Measurements from ENCODE around the gene FOXD4L3.
"Not testable (repeated sequence)": the region's sequence is repeated elsewhere in the genome, so short reads cannot be mapped to it uniquely, and the experiment has no call there.

FOXD4L3 gene

DNA sequence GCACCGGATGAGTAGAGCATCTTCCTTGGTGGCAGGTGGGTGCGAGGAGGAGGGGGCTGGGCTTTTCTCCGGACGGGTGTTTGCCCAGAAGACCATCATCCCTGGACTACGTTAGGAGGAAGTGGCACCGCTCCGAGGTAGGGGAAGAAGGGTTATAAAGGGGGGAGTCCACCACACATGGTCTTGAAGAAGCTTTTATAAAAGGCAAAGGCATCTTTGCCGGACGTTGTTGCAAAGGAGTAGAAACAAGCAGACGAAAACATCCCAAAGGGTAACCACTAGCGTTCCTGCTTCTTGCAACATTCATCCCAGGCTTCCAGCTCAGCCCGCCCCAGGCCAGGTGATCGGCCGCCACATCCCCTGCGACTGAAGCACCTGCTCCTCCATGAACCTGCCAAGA is at the start of gene FOXD4L3:
Gene FOXD4L3 (plus strand): TSS at position 301 of the 400 bp plus-strand sequence. CDS start 85 bp downstream, at position 386.
- DNase-seq; H3K27me3 ChIP-seq; H3K9me3 ChIP-seq; H3K36me3 ChIP-seq; intact Hi-C loops (cut with DNase I; ENCODE audit: low total_unique reads); H3K27ac ChIP-seq; H3K4me3 ChIP-seq; H3K4me1 ChIP-seq: not testable (repeated sequence)

DNA sequence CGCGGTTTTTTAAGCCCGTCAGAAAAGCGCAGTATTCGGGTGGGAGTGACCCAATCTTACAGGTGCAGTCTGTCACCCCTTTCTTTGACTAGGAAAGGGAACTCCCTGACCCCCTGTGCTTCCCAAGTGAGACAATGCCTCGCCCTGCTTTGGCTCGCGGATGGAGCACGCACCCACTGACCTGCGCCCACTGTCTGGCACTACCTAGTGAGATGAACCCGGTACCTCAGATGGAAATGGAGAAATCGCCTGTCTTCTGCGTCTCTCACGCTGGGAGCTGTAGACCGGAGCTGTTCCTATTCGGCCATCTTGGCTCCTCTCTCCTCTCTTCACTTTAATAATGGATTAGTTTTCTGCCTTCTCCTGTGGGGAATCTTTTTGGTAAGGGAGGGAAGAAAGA is 21.6 kb upstream of the FOXD4L3 start:
- H3K9me3 ChIP-seq; H3K27ac ChIP-seq; H3K4me3 ChIP-seq; intact Hi-C loops (cut with DNase I; ENCODE audit: low total_unique reads); H3K36me3 ChIP-seq; DNase-seq; H3K27me3 ChIP-seq; H3K4me1 ChIP-seq: not testable (repeated sequence)

DNA sequence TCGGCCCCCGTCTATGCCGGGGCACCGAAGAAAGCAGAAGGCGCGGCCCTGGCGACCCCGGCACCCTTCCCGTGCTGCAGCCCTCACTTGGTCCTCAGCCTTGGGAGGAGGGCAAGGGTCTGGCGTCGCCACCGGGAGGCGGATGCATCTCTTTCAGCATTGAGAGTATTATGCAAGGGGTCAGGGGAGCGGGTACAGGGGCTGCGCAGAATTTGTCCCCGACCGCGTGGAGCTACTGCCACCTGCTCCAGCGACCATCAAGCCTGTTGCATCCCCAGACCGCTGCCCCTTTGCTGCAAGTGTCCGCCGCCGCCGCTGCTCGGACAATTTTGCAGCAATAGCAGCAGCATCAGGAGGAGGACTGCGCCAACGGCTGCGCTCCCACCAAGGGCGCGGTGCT is 1.1 kb downstream of the FOXD4L3 start:
- H3K27me3 ChIP-seq; DNase-seq; H3K27ac ChIP-seq; H3K4me3 ChIP-seq; H3K4me1 ChIP-seq; H3K36me3 ChIP-seq; intact Hi-C loops (cut with DNase I; ENCODE audit: low total_unique reads); H3K9me3 ChIP-seq: not testable (repeated sequence)

DNA sequence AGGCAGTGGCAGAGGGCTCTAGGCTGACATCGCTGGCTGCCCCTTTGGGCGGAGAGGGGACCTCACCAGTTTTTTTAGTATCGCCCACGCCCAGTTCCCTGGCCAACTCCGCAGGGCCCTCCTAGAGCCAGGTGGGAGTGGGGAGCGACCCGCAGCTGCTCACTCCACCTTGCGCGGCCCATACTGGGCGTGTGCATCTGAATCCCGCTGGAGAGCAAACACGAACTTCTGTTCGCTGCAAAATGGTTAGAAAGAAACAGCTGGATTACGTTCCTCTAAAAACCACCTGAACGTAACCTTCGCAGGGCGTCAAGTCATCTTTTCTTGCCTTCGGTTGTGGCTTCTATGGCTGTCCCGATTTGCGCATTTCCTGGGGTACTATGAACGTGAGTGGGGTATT is 1.5 kb downstream of the FOXD4L3 start:
- H3K27me3 ChIP-seq; DNase-seq; H3K4me3 ChIP-seq; H3K9me3 ChIP-seq; intact Hi-C loops (cut with DNase I; ENCODE audit: low total_unique reads); H3K4me1 ChIP-seq; H3K27ac ChIP-seq; H3K36me3 ChIP-seq: not testable (repeated sequence)

DNA sequence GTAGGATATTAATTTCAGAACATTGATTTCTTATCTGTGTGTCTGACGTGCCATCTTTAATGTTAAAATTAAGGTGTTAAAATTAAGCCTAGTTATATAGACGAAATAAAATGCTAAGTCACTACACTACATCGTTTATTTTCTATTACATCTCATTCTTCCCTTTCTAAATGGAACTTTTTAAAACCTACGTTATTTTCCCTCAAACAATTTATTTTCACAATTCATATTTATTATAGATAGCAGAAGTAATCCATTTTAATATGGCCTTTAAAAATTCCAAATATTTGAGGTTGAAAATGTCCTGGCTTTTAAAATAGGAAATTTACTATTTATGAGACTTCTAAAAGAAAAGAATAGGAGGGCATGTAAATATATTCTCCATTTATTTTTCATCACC is 2.1 kb downstream of the FOXD4L3 start:
- H3K9me3 ChIP-seq; H3K27ac ChIP-seq; H3K27me3 ChIP-seq; H3K4me1 ChIP-seq; DNase-seq; H3K4me3 ChIP-seq; H3K36me3 ChIP-seq; intact Hi-C loops (cut with DNase I; ENCODE audit: low total_unique reads): not testable (repeated sequence)

DNA sequence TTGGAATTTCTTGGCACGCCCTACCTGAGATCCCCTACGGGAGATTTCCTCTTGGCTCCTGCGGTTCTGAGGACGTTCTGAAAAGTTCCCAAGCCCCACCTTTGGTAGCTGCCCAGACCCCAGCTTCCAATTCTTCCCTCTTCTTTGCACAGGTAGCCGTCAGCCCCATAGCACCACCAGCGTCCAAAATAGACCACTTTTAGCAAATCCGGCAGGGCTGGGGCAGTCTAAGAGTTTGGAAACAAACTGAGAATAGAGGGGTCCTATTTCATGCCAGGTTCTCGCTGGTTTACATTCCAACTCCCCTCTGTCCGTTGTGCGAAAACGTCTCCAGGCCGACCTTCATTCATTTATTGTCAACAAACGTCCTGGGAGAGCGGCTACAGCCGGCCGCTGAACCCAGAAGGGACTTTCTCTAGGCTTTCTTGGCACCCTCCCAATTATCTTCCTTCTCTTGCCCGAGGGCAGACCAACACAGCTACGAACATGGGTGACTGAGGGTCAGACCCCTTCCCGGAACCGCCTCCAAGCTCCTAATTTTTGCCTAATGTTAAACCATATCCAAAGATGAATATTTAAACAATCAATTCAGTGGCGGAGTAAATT is 3.1 kb downstream of the FOXD4L3 start:
- DNase-seq; H3K9me3 ChIP-seq; H3K36me3 ChIP-seq; H3K27me3 ChIP-seq; H3K4me3 ChIP-seq; intact Hi-C loops (cut with DNase I; ENCODE audit: low total_unique reads); H3K27ac ChIP-seq; H3K4me1 ChIP-seq: not testable (repeated sequence)

DNA sequence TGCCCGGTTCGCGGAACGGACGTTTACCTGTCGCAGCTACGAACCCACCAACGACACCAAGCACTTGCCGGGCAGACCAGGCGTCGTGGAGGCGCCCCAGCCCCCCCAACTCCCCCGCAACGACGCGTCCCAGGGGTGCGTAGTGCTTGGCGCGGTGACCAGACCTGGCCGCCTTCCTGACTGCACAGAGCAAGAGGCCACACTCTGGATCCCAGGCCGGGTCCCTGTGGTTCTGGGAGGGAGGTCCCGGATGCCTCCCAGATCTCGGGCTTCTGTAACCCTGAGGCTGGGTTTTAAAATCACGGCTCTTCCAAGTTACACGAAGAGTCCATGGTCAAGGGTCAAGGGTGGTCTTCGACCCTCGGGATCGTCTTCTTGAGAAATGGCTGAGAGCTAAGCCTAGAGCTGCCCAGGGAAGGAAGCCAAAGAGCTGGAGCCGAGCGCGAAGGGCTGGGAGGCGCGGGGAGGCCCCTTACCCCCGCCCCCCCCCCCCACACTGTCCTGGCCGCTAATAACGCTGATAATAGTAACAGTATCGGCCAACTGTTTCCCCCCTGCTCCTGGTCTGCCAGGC is 3.8 kb downstream of the FOXD4L3 start:
- intact Hi-C loops (cut with DNase I; ENCODE audit: low total_unique reads); H3K4me1 ChIP-seq; H3K27ac ChIP-seq; H3K27me3 ChIP-seq; H3K36me3 ChIP-seq; H3K9me3 ChIP-seq; H3K4me3 ChIP-seq; DNase-seq: not testable (repeated sequence)

DNA sequence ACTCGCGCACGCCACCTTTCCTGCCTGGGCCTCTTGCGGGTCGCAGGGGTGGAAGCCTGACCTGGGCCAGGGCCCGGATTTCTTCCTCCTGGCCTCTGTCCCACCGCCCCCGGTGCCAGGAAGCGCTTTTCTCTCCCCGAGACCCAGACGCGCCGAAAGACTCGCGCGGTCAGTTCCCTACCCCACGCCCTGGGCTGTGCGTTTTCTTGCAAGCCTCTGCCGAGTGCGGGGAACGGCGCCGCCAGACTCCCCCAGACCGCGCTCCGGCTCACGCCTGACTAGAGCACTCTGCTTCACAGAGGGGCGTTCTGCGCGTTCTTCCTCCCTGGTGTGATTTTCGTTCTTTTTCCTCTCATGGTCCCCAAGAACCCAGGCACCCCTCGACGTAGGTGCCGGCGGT is 4.5 kb downstream of the FOXD4L3 start:
- H3K4me3 ChIP-seq; DNase-seq; H3K36me3 ChIP-seq; H3K27me3 ChIP-seq; H3K27ac ChIP-seq; H3K9me3 ChIP-seq; H3K4me1 ChIP-seq; intact Hi-C loops (cut with DNase I; ENCODE audit: low total_unique reads): not testable (repeated sequence)

DNA sequence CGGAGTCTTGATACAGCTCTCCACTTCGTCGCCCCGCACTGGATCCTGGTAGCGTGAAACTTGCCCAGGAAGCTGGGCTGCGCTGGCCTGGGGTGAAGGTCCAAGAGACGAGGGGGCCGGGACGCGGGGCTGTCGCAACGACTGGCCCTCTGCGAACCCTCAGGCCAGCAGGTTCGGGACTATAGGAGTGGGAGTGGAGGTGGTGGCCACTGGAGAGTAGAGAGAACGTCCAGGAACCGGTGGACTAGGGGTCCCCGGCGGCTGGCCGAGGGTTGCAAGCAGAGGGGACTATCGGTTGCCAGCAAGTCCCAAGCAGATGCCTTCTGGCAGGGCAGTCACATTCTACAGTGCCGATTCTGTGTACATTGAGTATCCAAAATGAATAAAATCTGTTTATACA is 5.0 kb downstream of the FOXD4L3 start:
- H3K27ac ChIP-seq; H3K4me3 ChIP-seq; H3K36me3 ChIP-seq; H3K9me3 ChIP-seq; H3K27me3 ChIP-seq; H3K4me1 ChIP-seq; intact Hi-C loops (cut with DNase I; ENCODE audit: low total_unique reads): not testable (repeated sequence)
- DNase-seq = peak in 1 of 2 donors; percentile 52

DNA sequence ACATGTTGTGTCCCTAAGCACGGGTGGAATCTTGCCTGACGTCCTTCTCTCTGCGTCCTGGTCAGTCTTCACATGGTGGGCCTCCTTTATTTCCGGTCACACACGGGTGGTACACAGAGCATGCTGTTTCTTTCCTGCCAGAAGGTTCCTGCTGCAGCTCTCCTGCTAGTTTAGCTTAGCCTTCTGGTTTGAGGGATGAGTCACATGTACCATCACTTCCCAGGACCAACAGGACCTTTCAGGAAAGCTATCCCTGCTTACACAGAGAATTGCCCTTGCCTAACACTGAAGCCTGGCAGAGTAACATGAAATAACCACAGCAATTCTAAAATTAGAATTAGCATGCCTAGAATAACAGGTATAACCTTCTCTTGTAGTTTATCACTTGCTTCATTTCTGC is 8.5 kb downstream of the FOXD4L3 start:
- H3K4me3 ChIP-seq; H3K27me3 ChIP-seq; intact Hi-C loops (cut with DNase I; ENCODE audit: low total_unique reads); H3K36me3 ChIP-seq; H3K4me1 ChIP-seq; DNase-seq; H3K27ac ChIP-seq; H3K9me3 ChIP-seq: not testable (repeated sequence)

DNA sequence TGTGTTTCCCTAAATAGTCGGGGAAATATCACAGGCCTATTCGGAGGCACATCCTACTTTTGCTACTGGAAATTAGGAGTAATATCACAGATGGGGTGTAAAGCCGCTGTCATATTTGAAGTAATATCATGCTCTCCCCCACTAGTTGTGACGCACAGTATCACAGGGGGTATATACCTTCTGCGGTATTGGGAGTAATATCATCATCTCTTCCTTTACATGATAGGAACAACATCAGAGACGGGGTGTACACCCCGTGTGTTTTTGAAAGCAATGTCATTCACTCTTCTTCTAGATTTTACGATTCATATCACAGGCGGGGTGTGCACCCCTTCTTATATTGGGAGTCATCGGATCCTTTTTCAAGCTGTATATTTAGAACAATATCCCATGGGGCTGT is 15.5 kb downstream of the FOXD4L3 start:
- DNase-seq; H3K9me3 ChIP-seq; intact Hi-C loops (cut with DNase I; ENCODE audit: low total_unique reads); H3K4me3 ChIP-seq; H3K27me3 ChIP-seq; H3K4me1 ChIP-seq; H3K27ac ChIP-seq; H3K36me3 ChIP-seq: not testable (repeated sequence)

DNA sequence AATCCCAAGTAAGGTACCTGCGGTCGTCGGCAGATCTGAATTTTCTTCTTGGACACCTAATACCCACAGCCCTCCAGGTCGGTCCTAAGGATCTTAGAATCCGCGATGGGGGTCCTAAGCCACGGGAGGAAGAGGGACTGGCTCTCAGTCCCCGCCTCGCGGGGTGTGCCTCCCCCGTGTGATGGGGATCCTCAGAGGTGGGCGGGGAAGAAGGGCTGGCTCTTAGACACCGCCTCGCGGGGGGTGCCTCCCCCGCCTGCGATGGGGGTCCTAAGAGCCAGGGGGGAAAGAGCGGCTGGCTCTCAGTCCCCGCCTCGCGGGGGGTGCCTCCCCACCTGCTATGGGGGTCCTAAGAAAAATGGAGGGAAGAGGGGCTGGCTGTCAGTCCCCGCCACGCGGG is 21.1 kb downstream of the FOXD4L3 start:
- H3K36me3 ChIP-seq; H3K4me1 ChIP-seq; H3K27ac ChIP-seq; DNase-seq; intact Hi-C loops (cut with DNase I; ENCODE audit: low total_unique reads); H3K4me3 ChIP-seq; H3K9me3 ChIP-seq; H3K27me3 ChIP-seq: not testable (repeated sequence)

DNA sequence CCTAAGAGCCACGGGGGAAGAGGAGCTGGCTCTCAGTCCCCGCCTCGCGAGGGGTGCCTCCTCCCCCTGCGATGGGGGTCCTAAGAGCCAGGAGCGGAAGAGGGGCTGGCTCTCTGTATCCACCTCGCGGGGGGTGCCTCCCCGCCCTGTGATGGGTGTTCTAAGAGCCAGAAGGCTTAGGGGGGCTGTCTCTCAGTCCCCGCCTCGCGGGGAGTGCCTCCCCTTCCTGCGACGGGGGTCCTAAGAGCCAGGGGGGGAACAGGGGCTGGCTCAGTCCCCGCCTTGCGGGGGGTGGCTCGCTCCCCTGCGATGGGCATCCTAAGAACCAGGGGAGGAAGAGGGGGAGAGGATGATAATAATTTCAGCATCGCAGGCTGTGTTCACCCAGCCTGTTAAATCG is 21.9 kb downstream of the FOXD4L3 start:
- intact Hi-C loops (cut with DNase I; ENCODE audit: low total_unique reads); H3K27me3 ChIP-seq: not testable (repeated sequence)

DNA sequence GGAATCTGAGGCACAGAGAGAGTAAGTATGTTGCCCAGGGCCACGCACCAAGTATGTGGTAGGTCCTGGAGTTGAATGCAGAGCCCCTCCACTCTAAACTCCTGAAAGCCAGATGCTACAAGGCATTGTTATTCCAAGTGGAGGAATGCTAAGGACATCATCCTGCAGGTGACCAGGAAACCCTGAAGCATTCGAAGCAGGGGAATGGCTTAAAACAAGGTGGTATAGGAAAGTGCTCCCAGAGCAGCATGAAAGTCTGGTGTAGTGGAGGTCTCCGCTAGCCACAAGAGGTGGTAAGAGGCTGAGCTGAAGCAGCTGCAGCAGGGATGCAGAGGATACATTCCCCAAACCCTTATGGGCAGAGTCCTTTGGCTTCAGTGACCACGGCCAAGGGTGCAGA is 26.4 kb downstream of the FOXD4L3 start:
- H3K9me3 ChIP-seq; H3K27me3 ChIP-seq; intact Hi-C loops (cut with DNase I; ENCODE audit: low total_unique reads); H3K4me1 ChIP-seq; H3K36me3 ChIP-seq; H3K27ac ChIP-seq; H3K4me3 ChIP-seq; DNase-seq: not testable (repeated sequence)

More for the DNA sequence above, 21.9 kb downstream of the FOXD4L3 start:
- DNase-seq, H3K4me3 ChIP-seq, H3K4me1 ChIP-seq, H3K27ac ChIP-seq, H3K9me3 ChIP-seq, H3K36me3 ChIP-seq: not testable (repeated sequence)

DNA sequence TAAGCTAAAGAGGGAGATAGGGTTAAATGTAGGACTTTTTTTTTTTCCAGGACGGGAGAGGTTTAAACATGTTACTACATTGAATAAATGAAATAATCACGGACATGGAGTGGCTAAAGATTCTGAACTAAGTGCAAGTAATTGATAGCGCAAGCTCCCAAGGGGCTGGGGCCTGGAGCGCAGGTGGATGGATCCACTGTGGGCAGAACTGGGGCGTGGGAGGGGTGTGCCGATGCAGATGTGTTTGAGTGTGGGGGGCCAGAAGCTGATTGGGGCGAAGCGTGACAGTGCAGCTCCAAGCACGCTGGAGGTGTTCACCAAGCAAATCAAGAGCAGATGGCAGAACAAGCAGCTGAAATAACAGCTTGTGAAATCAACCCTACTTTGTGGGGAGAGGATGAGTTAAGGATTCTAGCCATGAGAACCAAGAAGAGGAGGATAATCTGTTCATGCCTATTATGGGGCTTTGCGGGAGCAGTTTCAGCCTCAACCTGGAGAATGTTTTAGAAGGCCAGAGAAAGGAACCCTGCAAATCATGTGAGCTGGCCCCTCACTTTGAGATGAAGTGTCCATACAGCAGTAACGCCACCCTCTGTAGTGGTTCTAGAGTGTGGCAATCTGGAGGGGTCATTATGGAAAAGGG is 28.0 kb downstream of the FOXD4L3 start:
- DNase-seq; intact Hi-C loops (cut with DNase I; ENCODE audit: low total_unique reads); H3K4me3 ChIP-seq; H3K4me1 ChIP-seq; H3K9me3 ChIP-seq; H3K36me3 ChIP-seq; H3K27ac ChIP-seq; H3K27me3 ChIP-seq: not testable (repeated sequence)

All from tibial artery (tissue), 4 donors.